DMS79 (cell line): ENCODE measurements around the gene CAMK1D.
"Not testable (repeated sequence)": the region's sequence is repeated elsewhere in the genome, so short reads cannot be mapped to it uniquely, and the experiment has no call there.

Experiments
- DNase-seq: peaks from one replicate; lab custom pipeline; 2025; lab: John Stamatoyannopoulos, UW

Gene CAMK1D

GRCh38 chr10:12726971-12727831 lies 377.9 kb downstream of the CAMK1D start:
- DNase-seq: no peak

- DNase-seq: no peak
Measured at GRCh38 chr10:12727832-12728215, 378.5 kb downstream of the CAMK1D start.

- no peak for DNase-seq
Measured at GRCh38 chr10:12728494-12728893, 379.1 kb downstream of the CAMK1D start.

- no peak for DNase-seq
Measured at GRCh38 chr10:12729885-12730284, 380.5 kb downstream of the CAMK1D start.

GRCh38 chr10:12730809-12731519 lies 381.6 kb downstream of the CAMK1D start:
- no peak for DNase-seq

- no peak for DNase-seq
Measured at GRCh38 chr10:12733271-12733670, 383.9 kb downstream of the CAMK1D start.

GRCh38 chr10:12735843-12736462 lies 386.6 kb downstream of the CAMK1D start:
- no peak for DNase-seq

GRCh38 chr10:12740813-12741212 lies 391.5 kb downstream of the CAMK1D start:
- no peak for DNase-seq

- DNase-seq: no peak
Measured at GRCh38 chr10:12741360-12741804, 392.0 kb downstream of the CAMK1D start.

- DNase-seq: no peak
Measured at GRCh38 chr10:12742771-12743170, 393.4 kb downstream of the CAMK1D start.

- not testable (repeated sequence) for DNase-seq
Measured at GRCh38 chr10:12743466-12743865, 394.1 kb downstream of the CAMK1D start.

GRCh38 chr10:12743941-12744340 lies 394.6 kb downstream of the CAMK1D start:
- no peak for DNase-seq

- DNase-seq: no peak
Measured at GRCh38 chr10:12748186-12748585, 398.8 kb downstream of the CAMK1D start.

GRCh38 chr10:12749760-12750478 lies 400.6 kb downstream of the CAMK1D start:
- DNase-seq: no peak

GRCh38 chr10:12750526-12751201 lies 401.3 kb downstream of the CAMK1D start:
- no peak for DNase-seq

GRCh38 chr10:12755075-12755474 lies 405.7 kb downstream of the CAMK1D start:
- DNase-seq: no peak

GRCh38 chr10:12757351-12757750 lies 408.0 kb downstream of the CAMK1D start:
- DNase-seq: no peak

- no peak for DNase-seq
Measured at GRCh38 chr10:12758271-12758670, 408.9 kb downstream of the CAMK1D start.

GRCh38 chr10:12766223-12766622 lies 416.9 kb downstream of the CAMK1D start:
- DNase-seq: no peak

GRCh38 chr10:12768156-12769100 lies 419.1 kb downstream of the CAMK1D start:
- DNase-seq: no peak
